WERI-Rb-1 (cell line): ENCODE results near the gene L1CAM.

Source experiments
- DNase-seq: peaks from one replicate; pipeline ENCODE4 v3.0.0-alpha.2; 2020
- H3K27ac ChIP-seq: fragments of 250-450 bp; sonication (Bioruptor Pico); 2 replicates; pipeline ENCODE4 v1.5.1; 2020; ENCODE audit warnings: mild to moderate bottlenecking, moderate library complexity
- H3K27me3 ChIP-seq: fragments of 250-450 bp; sonication (Bioruptor Pico); 2 replicates; pipeline ENCODE4 v1.5.1; 2021; ENCODE audit warnings: mild to moderate bottlenecking, low read depth, moderate library complexity; ENCODE audit not compliant: insufficient read depth, severe bottlenecking
- H3K36me3 ChIP-seq: fragments of 250-450 bp; sonication (Bioruptor Pico); 2 replicates; pipeline ENCODE4 v1.5.1; 2020; ENCODE audit warnings: mild to moderate bottlenecking, moderate library complexity
- H3K4me3 ChIP-seq: 2 replicates; pipeline ENCODE4 v1.5.1; 2011; ENCODE audit warnings: low read depth, mild to moderate bottlenecking, control low read depth, low read length
- H3K9me3 ChIP-seq: fragments of 250-450 bp; sonication (Bioruptor Pico); 2 replicates; pipeline ENCODE4 v1.5.1; 2021; ENCODE audit warnings: mild to moderate bottlenecking, moderate library complexity; ENCODE audit not compliant: severe bottlenecking
- CTCF ChIP-seq: IDR thresholded peaks from 2 replicates; pipeline ENCODE4 v1.5.1; 2011; ENCODE audit warnings: low read depth, mild to moderate bottlenecking, control low read depth, inconsistent platforms, low read length

The L1CAM gene

GRCh38 chrX:153897899-153898298 lies 11.9 kb upstream of the L1CAM start:
- no peak for DNase-seq
- no peak for TF ChIP-seq CTCF
- Histone ChIP-seq H3K4me3 (no peak overlapping the region), H3K9me3 (peaks cover 9% of the 10 kb centered on the region), H3K36me3 (no peaks in the 10 kb centered on the region), H3K27me3 (peaks cover 9% of the 10 kb centered on the region), H3K27ac (no peak overlapping the region)

- no peak for DNase-seq
- H3K4me3 ChIP-seq: no peak overlapping the region
- H3K9me3 ChIP-seq: no peaks in the 10 kb centered on the region
- no peak for TF ChIP-seq CTCF
- peaks cover 29% of the 10 kb centered on the region for H3K27me3 ChIP-seq
- H3K27ac ChIP-seq: no peak overlapping the region
- no peaks in the 10 kb centered on the region for H3K36me3 ChIP-seq
These were observed 3.1 kb upstream of the L1CAM start for GRCh38 chrX:153889123-153889522.

GRCh38 chrX:153888344-153888743 lies 2.4 kb upstream of the L1CAM start:
- TF ChIP-seq CTCF: no peak
- no peak for DNase-seq
- H3K9me3 ChIP-seq: no peaks in the 10 kb centered on the region
- no peak overlapping the region for H3K4me3 ChIP-seq
- no peaks in the 10 kb centered on the region for H3K36me3 ChIP-seq
- H3K27me3 ChIP-seq: peaks cover 29% of the 10 kb centered on the region
- H3K27ac ChIP-seq: no peak overlapping the region

- no peak for DNase-seq
- Histone ChIP-seq H3K36me3 (no peaks in the 10 kb centered on the region; the same call in 1 of the 2 replicates), H3K27me3 (peaks cover 27% of the 10 kb centered on the region), H3K4me3 (no peak overlapping the region), H3K9me3 (no peaks in the 10 kb centered on the region), H3K27ac (no peak overlapping the region)
- TF ChIP-seq CTCF: no peak
These were observed 1.4 kb upstream of the L1CAM start for GRCh38 chrX:153887385-153887784.

- no peak overlapping the region; the same call in 1 of the 2 replicates for H3K4me3 ChIP-seq
- no peak for DNase-seq
- H3K36me3 ChIP-seq: no peaks in the 10 kb centered on the region; the same call in 1 of the 2 replicates
- peaks cover 27% of the 10 kb centered on the region for H3K27me3 ChIP-seq
- no peak for TF ChIP-seq CTCF
- no peak overlapping the region for H3K27ac ChIP-seq
- H3K9me3 ChIP-seq: no peaks in the 10 kb centered on the region
These were observed 942 bp upstream of the L1CAM start for GRCh38 chrX:153886915-153887314.

- Histone ChIP-seq H3K4me3 (peak overlapping the region; percentile 39), H3K27ac (no peak overlapping the region), H3K27me3 (peaks cover 27% of the 10 kb centered on the region)
These were observed 675 bp downstream of the L1CAM start for GRCh38 chrX:153885208-153885787.

More at GRCh38 chrX:153885208-153885787, 675 bp downstream of the L1CAM start:
- no peaks in the 10 kb centered on the region for H3K9me3 ChIP-seq
- no peaks in the 10 kb centered on the region; the same call in 1 of the 2 replicates for H3K36me3 ChIP-seq
- TF ChIP-seq CTCF: no peak
- peak; percentile 57 for DNase-seq
